Measurements from ENCODE around the gene C1S.

The C1S gene

GRCh38 chr12:7072035-7072434 lies 11.5 kb downstream of the C1S start:
- no peaks in the 10 kb centered on the region for H3K9me3 ChIP-seq (ENCODE audit: insufficient read depth, low read length)
- H3K36me3 ChIP-seq (replicated peaks; ENCODE audit: low read depth, low read length), result no peaks in the 10 kb centered on the region
- H4K20me1 ChIP-seq (ENCODE audit: insufficient read depth, low read length), result no peaks in the 10 kb centered on the region
- no peak overlapping the region for H3K27ac ChIP-seq (ENCODE audit: low read length)
- H2AFZ ChIP-seq (ENCODE audit: low read depth, low read length), result no peak overlapping the region
- H3K9ac ChIP-seq (ENCODE audit: low read length), result no peak overlapping the region
- TF ChIP-seq CTCF (IDR thresholded peaks at IDR 0.05; ENCODE audit: low read depth, low read length), result no peak
- TF ChIP-seq EZH2phosphoT487 (IDR thresholded peaks at IDR 0.05; ENCODE audit: low read depth), result no peak
- no peaks in the 10 kb centered on the region for H3K4me1 ChIP-seq (ENCODE audit: low read length)
- H3K4me3 ChIP-seq (ENCODE audit: low read length), result no peak overlapping the region
- no peaks in the 10 kb centered on the region for H3K79me2 ChIP-seq (ENCODE audit: low read length)
- H3K4me2 ChIP-seq (ENCODE audit: low read length), result no peak overlapping the region
- peaks cover 27% of the 10 kb centered on the region; the same call in 1 of the 2 replicates for H3K27me3 ChIP-seq (ENCODE audit: low read depth, low read length)

GRCh38 chr12:7072554-7072953 lies 12.0 kb downstream of the C1S start:
- TF ChIP-seq EZH2phosphoT487 (IDR thresholded peaks at IDR 0.05; ENCODE audit: low read depth), result no peak
- TF ChIP-seq CTCF (IDR thresholded peaks at IDR 0.05; ENCODE audit: low read depth, low read length), result no peak
- H2AFZ ChIP-seq (ENCODE audit: low read depth, low read length), result no peak overlapping the region
- no peak overlapping the region for H3K4me3 ChIP-seq (ENCODE audit: low read length)
- no peak overlapping the region for H3K9ac ChIP-seq (ENCODE audit: low read length)
- H3K27ac ChIP-seq (ENCODE audit: low read length), result no peak overlapping the region
- no peaks in the 10 kb centered on the region for H3K79me2 ChIP-seq (ENCODE audit: low read length)
- H3K4me1 ChIP-seq (ENCODE audit: low read length), result no peaks in the 10 kb centered on the region
- H3K9me3 ChIP-seq (ENCODE audit: insufficient read depth, low read length), result no peaks in the 10 kb centered on the region
- no peaks in the 10 kb centered on the region for H4K20me1 ChIP-seq (ENCODE audit: insufficient read depth, low read length)
- H3K4me2 ChIP-seq (ENCODE audit: low read length), result no peak overlapping the region
- no peaks in the 10 kb centered on the region for H3K36me3 ChIP-seq (replicated peaks; ENCODE audit: low read depth, low read length)
- H3K27me3 ChIP-seq (ENCODE audit: low read depth, low read length), result peaks cover 26% of the 10 kb centered on the region; the same call in 1 of the 2 replicates

GRCh38 chr12:7073946-7074345 lies 13.4 kb downstream of the C1S start:
- no peak overlapping the region for H2AFZ ChIP-seq (ENCODE audit: low read depth, low read length)

GRCh38 chr12:7075518-7075917 lies 15.0 kb downstream of the C1S start:
- TF ChIP-seq EZH2phosphoT487 (IDR thresholded peaks at IDR 0.05; ENCODE audit: low read depth) (no peak), CTCF (IDR thresholded peaks at IDR 0.05; ENCODE audit: low read depth, low read length) (no peak)
- no peaks in the 10 kb centered on the region for H3K9me3 ChIP-seq (ENCODE audit: insufficient read depth, low read length)
- H3K4me1 ChIP-seq (ENCODE audit: low read length), result no peaks in the 10 kb centered on the region
- H4K20me1 ChIP-seq (ENCODE audit: insufficient read depth, low read length), result no peaks in the 10 kb centered on the region
- H3K9ac ChIP-seq (ENCODE audit: low read length), result no peak overlapping the region
- peaks cover 23% of the 10 kb centered on the region; the same call in 1 of the 2 replicates for H3K27me3 ChIP-seq (ENCODE audit: low read depth, low read length)
- H3K27ac ChIP-seq (ENCODE audit: low read length), result no peak overlapping the region
- H3K4me2 ChIP-seq (ENCODE audit: low read length), result no peak overlapping the region
- no peak overlapping the region for H3K4me3 ChIP-seq (ENCODE audit: low read length)
- no peak overlapping the region for H2AFZ ChIP-seq (ENCODE audit: low read depth, low read length)
- no peaks in the 10 kb centered on the region for H3K36me3 ChIP-seq (replicated peaks; ENCODE audit: low read depth, low read length)
- no peaks in the 10 kb centered on the region for H3K79me2 ChIP-seq (ENCODE audit: low read length)

More at GRCh38 chr12:7073946-7074345, 13.4 kb downstream of the C1S start:
- H3K27ac ChIP-seq (ENCODE audit: low read length), result no peak overlapping the region
- no peaks in the 10 kb centered on the region for H3K79me2 ChIP-seq (ENCODE audit: low read length)
- peaks cover 24% of the 10 kb centered on the region; the same call in 1 of the 2 replicates for H3K27me3 ChIP-seq (ENCODE audit: low read depth, low read length)
- no peak overlapping the region for H3K9ac ChIP-seq (ENCODE audit: low read length)
- no peak overlapping the region for H3K4me3 ChIP-seq (ENCODE audit: low read length)
- H3K36me3 ChIP-seq (replicated peaks; ENCODE audit: low read depth, low read length), result no peaks in the 10 kb centered on the region
- TF ChIP-seq EZH2phosphoT487 (IDR thresholded peaks at IDR 0.05; ENCODE audit: low read depth), result no peak
- no peak for TF ChIP-seq CTCF (IDR thresholded peaks at IDR 0.05; ENCODE audit: low read depth, low read length)
- H3K4me1 ChIP-seq (ENCODE audit: low read length), result no peaks in the 10 kb centered on the region
- H4K20me1 ChIP-seq (ENCODE audit: insufficient read depth, low read length), result no peaks in the 10 kb centered on the region
- H3K9me3 ChIP-seq (ENCODE audit: insufficient read depth, low read length), result no peaks in the 10 kb centered on the region
- H3K4me2 ChIP-seq (ENCODE audit: low read length), result no peak overlapping the region
